ENCODE measurements around the gene ZBED2.

- TF ChIP-seq POLR2A (IDR thresholded peaks at IDR 0.05), result no peak
- TF ChIP-seq CTCF (IDR thresholded peaks at IDR 0.05), result no peak
- TF ChIP-seq POLR2AphosphoS5 (IDR thresholded peaks at IDR 0.05), result no peak
- TF ChIP-seq EP300 (IDR thresholded peaks at IDR 0.05; ENCODE audit: low read depth), result no peak
Measured at GRCh38 chr3:111619833-111620232, 24.7 kb upstream of the ZBED2 start.
